Fibroblast of peridontal ligament (primary cell): ENCODE results near the gene CBX8.
A peak's percentile ranks its signal among the peaks of the same experiment; 100 is the strongest.

Experiments used
- DNase-seq: peaks from one replicate; pipeline ENCODE4 v3.0.0-alpha.2; 2010; ENCODE audit errors: extremely low read depth

The CBX8 gene

DNA sequence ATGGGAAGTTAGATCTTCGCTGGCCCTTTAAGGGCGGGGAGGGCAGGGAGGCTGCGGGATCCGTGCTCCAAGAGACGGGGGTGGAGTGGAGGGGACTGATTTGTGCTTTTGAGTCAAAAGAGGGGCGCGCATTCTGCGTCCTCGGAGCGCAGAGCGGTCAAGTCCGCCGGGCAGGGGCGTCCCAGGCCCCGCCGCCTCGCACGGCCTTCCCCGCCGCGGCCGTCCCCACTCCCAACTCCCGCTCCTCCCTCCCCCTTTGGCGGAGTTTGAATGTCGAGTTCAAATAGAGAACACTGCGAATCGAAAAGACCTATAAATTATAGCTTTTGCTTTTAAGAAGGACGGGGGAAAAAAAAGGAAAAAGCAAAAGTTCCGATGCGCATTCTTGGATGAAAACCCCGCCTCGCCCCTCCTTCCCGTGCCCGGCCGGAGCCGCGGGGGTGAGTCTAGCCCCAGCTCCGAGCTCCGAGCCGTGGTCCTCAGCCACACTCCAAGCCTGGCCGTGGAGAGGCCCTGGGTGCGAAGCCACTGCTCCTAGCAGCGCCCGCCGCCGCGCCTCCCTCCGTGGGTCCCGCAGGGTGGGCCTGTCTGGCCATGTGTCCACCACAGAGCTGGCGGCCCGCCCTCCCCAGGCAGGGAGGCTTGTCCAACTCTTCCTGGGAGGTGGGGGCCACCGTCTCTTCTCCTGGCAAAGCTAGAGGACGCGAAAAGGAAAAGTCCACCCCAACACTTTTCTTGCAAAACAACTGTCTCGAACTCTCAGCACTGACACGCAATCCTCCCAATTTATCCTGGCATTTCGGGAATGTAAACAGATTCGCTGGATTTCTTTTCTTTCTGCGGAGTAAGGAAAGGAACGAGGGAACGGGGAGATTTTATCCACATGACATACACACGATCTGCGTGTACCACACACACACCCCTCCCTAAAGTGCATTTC is 3.6 kb downstream of the CBX8 start:
- peak; percentile 96 for DNase-seq

DNA sequence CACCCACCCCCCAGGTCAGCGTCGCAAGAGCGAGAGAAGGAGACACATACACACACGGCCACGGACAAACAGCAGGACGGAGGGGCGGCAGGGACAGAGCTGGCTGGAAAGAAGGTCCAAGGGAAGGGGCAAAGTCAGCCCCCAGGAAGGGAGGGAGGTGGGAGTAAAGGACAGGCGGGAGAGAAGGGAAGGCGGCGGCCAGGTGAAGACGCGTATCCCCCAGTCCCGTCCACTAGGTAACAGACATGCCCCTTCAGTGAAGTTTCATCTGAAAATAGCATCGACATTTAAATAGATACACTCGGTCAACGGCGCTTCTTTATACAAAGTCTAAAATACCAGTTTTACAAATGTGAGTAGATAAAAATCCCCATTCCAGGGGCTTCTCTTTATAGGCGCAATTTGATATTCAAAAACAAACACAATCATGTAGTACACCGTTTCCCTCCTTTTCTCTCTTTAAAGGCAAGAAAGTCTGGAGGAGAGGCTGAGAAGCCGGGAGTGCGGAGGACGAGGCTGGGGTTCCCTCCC is 4.5 kb downstream of the CBX8 start:
- DNase-seq = no peak

DNA sequence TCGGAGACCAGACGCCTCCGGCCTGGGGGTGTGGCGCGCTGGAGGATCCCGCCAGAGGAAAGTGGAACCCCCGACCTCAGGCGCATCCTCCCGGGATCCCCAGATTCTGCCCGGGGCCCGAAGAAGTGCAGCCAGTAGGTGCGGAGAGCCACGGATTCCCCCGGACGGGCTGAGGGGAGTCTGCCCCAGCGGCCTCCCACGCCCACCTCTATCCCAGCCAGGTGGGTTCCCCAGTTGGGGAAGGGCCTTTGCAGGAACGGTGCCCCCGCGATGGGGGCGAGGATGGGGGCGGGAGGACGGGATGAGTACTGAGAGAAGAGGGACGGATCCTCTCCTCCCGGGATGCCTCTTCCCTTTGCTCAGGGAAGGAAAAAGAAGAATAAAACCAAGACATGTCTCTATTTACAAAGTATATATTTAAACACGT is 5.1 kb downstream of the CBX8 start:
- no peak for DNase-seq

DNA sequence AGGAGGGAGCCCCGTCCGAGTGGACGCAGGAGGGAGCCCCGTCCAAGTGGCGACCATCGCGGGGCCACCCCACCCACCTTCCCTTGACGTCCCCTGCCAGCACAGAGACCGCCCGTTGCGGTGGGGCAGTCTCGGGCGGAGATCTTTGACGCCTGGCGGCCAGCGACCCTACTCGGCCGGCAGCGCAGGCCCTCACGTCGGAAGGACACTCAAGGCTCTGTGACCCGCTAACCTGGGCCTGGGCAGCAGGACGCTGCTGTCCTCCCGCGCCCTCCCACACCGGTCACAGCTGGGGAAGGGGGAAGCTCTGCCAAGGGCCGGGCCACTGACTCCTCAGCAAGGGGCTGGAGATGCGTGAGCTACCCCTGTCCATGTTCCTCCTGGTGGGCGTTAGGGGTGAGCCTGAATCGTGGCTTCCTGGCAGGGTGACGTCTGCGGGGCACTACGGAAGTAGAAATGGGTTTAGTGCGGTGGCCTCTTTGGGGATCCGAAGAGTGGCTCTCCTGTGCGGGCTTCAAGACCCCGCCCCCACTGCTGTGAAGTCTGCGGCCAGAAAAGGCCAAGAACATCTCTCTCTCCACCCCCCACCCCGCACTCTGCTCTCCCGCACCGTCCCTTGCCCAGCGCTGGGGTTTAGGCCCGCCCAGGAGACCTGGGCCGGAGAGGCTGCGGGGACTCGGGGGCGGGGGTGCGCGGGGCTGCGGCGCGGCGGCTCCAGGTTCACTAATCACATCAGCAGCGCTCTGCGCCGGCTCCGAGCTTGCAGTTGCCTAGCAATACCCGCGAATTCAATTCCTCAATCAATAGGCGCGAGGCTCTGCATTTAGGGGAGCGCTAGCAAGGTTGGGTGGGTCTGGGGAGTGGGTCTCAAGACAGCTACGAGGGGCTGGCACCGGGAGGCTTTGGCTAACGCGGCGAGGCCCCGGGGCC is 5.8 kb downstream of the CBX8 start:
- no peak for DNase-seq

DNA sequence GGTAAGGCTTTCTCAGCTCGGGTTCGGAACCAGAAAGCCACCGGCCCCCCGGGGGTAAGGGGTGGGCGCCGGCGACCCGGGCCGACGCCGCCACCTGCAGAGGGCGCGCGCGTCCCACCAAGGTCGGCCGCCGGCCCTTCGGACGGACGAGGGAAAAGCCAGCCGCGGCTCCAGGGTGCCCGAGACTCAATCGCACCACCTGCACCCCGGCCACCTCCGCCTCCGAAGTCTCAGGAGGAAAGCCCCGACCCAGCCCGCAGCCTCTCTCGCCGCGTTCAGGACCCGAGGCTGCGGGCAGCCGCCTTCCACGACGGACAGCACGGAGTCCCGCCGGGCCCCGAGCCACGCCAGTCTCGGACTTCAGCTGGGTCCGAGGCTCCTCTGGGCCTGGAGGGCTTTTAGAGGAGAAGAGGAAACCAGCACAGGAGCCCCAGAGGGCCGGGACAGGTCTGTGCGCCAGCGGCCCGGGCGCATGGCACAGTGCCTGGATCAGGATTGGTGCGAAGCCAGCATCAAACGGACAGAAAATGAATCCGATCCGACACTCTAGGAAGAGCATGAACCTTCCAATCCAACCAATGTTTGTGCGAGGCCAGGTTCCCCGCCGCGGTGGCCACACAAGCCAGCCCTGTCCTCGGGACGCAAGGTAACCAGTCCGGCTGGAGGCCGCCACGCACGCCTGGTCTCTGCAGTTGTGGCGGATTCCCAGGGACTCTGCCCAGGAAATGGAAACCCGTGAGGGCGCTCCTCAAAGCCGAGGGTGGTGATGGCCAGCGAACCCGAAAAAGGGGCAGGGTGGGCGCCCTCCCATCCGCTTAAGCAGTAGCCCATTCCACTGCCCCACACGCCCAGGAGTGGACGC is 6.7 kb downstream of the CBX8 start:
- DNase-seq = no peak

DNA sequence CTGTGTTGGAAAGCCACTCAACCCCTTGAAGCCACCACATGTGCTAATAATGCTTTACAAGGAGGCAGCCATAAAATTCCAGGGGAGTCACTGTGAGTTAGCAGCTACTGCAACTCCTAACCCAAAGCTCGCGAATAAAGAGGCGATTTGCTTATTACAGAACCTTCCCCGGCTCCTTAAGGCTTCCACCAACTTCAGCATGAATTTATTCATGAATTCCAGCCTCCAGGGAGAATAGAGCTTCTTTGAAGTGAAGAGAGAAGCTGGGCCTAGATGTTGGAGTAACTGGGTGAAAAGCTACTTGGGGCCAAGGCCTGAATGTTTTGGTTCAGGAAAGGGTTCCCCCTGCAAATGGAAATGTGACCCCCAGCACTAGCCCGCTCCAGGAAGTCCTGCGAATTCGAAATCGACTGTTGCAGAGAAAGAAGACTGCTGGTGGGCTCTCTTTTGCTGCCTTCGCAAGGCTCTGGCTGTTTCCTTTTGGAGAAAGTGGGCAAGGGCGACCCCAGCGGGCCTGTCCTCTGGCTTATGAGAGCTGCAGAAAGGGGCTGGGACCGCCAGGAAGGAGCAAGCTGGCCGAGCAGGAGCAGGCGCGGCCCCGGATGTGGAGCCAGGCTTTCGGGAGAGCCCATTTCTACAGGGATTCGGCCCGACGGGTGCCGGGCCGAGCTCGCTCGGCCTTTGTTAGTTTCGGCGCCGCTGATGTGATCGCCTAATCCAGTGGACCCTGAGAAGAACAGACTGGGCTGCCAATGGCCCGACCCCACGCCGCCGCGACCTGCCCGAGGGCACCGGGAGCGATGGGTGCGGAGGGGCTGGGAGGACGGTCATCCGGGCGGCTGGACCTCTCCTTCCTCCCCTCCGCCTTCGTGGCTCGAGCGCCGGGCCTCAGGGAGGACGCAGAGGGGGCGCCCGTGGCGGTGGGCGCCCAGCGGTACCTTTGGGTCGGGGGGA is 7.6 kb downstream of the CBX8 start:
- no peak for DNase-seq

DNA sequence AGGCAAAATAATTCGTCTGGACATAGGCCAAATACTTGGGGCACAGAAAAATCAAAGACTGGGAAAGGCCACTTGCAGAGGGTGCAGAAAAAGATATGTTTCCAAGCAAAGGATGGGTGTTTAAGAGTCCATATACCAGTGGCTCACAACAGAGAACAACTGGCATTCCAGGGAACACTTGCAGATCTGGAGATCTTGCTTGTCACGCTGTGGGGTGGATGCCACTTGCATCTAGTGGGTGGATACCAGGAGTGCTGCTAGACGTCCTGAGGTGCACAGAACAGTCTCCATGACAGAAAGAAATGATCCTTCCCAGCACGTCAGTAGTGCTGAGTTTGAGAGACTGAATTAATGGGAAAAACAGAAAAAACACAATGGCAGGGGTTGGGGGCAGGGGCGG is 8.4 kb downstream of the CBX8 start:
- DNase-seq = no peak

DNA sequence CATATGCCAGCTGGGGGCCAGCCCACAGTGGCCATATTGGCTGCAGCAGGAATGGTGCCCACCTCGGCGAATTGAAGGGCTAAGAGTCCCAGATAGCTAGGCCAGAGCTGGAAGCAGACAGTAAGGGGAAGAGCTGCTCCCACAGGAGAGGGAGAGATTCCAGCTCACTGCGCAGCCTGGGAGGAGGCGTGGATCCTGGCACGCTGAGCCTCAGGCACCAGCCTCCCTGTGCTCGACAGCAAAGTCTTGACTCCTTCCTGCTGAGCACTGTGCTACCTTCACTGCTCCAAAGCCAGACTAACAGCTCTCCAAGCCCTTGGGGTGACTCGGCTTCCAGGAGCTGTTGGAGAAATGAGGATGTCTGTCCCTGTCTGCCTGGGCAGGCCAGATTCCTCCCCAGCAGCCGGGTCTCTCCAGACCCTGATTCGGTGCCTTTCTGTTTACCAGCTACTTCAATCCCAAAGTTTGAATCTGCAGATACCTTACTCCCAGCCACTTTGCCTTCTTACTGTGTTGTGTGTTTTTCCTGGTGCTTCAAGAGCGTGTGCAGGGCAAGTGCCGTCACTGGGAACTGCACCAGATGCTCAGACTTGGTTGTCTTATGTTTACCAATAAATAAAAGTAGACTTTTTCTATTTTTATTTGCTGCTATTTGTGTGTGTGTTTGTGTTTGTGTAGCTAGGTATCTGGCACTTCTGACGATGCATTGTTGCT is 9.8 kb downstream of the CBX8 start:
- no peak for DNase-seq

DNA sequence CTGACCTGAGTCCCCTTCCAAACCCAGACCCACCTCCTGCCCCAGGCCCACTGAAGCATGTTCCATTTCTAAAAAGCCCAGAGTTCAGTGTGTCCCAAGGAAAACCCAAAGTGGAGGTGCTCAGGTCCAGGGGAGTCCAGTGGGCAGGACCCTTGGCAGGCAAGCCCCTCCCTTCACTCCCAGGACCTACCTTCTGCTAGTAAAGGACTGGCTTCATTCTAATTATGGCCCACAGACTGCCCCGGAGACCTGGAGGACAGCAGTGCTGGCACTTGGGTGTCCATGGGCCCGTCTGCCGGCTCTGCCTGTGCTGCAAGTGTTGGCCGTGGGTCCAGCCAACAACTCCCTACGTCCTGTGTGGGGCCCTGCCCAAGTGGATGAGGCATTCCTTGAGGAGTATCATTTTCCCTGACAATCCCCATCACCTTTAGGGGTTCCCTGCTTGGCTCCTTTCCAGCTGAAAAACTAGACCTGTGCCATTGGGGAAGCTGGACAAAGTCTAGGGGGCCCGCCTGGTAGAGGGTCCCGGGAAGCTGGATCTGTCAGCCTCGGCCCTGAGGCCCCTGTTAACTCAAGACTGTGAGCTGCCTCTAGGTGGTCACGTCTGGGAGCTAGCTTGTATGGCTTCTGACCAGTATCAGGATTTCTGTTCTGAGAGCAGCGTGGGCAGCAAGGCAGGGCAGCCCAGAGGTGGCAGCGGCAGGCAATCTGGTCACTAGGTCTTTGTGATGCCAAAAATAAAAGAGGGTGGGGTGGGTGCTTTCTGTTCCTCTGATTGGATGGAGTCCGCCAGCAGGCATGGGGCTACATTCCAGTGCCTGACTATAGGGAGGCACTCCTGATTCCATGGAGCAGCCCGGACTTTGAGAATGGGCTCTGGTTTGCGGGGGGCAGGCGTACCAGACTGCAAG is 10.7 kb downstream of the CBX8 start:
- no peak for DNase-seq

DNA sequence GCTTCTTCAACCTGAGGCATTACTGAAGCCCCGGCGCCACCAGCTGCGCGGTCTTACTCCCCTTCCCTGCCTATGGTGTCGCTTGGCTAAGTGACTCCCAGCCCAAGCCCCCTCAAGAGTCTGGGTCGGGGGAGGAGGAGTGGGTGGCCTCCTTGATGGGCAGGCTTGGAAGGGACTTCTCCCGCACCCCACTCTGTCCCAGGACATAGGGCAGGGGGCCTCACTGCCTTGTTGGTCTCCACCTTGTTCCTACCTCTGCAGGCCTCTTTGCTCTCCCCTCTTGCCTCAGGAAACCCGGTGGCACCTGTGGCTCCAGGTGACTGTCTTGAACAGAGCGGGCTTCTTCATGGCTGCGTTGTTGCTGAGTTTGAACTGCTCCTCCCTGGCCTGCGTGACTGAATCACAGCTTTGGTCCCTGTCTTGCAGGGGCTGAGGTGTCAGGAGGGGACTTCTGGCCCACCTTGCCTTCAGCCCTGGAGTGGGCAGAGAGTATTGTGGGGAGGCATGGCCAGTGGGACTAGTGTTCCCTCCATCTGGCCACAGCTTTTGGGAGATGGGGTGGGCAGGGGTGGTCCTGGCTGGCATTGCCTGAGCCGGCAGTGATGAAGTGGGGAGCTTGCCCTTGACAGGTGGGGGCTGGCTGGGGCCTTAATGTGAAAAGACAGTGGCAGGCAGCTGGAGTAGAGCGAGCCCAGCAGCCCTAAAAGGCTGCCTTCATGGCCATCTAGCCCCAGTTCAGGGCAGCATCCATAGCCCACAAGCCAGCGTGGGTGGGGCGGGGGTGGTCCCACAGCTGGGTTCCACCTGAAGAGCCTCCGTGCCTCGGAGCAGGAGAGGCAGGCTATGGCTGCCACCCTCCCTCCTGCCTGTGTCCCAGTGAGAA is 11.6 kb downstream of the CBX8 start:
- no peak for DNase-seq

DNA sequence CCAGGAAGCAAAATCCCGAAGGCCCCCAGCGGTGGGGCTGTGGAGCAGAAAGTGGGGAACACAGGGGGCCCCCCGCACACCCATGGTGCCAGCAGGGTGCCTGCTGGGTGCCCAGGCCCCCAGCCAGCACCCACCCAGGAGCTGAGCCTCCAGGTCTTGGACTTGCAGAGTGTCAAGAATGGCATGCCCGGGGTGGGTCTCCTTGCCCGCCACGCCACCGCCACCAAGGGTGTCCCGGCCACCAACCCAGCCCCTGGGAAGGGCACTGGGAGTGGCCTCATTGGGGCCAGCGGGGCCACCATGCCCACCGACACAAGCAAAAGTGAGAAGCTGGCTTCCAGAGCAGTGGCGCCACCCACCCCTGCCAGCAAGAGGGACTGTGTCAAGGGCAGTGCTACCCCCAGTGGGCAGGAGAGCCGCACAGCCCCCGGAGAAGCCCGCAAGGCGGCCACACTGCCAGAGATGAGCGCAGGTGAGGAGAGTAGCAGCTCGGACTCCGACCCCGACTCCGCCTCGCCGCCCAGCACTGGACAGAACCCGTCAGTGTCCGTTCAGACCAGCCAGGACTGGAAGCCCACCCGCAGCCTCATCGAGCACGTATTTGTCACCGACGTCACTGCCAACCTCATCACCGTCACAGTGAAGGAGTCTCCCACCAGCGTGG is 12.4 kb downstream of the CBX8 start:
- DNase-seq = no peak

DNA sequence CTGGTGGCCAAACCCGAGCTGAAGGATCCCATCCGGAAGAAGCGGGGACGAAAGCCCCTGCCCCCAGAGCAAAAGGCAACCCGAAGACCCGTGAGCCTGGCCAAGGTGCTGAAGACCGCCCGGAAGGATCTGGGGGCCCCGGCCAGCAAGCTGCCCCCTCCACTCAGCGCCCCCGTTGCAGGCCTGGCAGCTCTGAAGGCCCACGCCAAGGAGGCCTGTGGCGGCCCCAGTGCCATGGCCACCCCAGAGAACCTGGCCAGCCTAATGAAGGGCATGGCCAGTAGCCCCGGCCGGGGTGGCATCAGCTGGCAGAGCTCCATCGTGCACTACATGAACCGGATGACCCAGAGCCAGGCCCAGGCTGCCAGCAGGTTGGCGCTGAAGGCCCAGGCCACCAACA is 13.0 kb downstream of the CBX8 start:
- no peak for DNase-seq

DNA sequence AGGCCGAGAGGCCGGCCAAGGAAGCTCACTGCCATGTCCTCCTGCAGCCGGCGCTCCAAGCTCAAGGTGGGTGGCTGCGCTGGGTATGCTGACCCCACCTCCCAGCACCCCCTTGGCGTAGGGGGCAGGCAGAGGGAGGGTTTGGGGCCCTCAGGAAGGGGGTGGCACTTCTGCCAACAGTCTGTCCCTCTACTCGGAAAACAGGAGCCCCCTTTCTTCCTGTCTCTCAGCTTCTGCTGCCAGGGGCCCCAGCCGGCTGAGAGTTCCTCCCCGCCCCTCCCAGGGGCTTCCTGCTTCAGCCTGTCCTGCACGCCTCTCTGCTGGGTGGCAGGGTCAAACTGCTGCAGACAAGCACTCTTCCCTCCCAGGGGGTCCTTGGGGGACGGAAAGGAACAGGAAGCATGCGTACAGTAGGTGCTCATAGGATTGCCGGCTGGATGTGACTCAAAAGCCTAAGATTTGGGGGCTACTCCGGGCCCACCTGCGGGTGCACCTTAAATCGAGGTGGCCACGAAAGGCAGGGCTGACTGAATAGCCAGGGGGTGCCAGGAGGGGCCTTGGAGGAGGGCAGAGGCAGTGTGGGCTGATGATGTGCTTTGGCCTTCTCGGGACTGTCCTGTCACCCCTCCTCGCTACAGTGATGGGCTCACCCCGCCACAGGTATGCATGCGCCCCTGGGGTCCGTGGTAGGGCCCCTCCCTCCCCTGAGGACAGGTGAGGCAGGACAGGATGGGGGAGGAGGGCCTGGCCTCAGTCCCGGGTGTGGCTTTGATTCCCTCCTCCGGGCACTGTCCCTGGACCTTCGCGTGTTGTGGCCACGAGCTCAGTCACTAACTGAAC is 14.9 kb downstream of the CBX8 start:
- DNase-seq = no peak

DNA sequence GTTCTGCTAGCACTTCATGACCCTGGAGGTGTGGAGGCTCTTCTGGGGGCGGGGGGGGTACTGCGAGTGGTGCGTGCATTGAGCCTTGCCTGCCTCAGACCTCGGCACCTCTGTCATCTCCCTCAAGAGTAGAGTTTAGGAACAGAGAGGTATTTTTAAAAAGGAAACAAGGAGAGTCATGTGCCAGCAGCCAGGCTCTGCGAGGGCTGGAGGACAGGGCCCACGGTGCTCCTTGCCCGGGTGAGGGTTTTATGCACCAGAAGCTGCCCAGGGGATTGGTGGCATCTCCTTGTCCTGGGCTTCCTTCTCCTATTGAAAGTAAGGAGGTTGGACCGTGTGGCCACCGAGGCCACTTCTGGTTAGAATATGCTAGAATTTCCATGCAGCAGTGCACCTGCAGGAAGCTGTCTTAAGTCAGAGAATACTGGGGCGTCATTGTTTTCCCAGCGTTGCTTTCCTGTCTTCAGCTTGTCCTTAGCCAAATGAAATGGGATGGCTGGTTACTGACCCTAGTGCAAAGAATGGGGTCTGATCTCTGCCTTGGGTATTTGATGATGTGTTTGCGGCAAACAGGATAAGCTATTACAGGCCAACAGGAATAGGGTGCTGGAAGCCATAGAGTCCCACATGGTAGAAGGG is 15.7 kb downstream of the CBX8 start:
- DNase-seq = no peak

DNA sequence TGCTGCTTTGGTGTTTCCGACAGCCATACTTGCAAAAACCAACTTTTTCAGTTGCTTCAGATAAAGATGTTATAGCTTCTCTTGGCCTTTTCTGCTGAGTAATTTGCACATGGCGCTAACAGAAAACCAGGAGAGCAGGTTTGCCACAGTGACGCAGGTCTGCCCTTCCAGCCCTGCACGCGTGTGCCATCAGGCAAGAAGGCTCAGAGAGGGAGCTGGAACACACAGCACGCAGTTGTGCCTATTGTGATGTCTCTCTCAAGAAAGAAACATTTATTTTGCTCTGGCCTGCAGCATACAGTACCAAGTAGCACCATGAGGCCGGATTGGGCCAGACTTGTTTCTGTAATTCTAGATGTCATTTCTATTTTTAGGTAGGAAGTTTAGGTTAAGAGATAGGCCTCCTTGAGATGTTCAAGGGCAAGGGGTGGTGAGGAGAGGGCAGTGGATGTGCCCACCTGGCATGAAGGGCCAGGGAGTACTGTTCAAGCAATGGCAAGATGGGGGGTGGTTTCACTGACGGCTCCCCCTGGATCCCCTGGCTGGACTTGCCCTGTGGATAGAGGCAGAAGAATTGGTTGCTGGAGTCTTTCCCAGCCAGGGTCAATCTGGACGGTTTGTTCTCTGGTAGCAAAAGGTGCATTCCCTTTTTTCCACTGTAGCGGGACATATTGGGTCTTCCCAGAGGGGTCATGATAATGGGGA is 17.1 kb downstream of the CBX8 start:
- no peak for DNase-seq
